HEK293 (cell line): ENCODE measurements around the gene HOXA4.

Experiments
- CTCF ChIP-seq: fragments of 450-650 bp; formaldehyde crosslinking; IDR thresholded peaks from 2 replicates; pipeline ENCODE4 v1.5.1; 2016; ENCODE audit warnings: missing biosample characterization, missing genetic modification characterization
- GLI4 ChIP-seq: fragments of 450-650 bp; formaldehyde crosslinking; IDR thresholded peaks from 2 replicates; pipeline ENCODE4 v1.5.1; 2016; ENCODE audit warnings: missing biosample characterization, missing genetic modification characterization
- KLF16 ChIP-seq: fragments of 450-650 bp; formaldehyde crosslinking; IDR thresholded peaks from 2 replicates; pipeline ENCODE4 v1.5.1; 2017; ENCODE audit warnings: missing biosample characterization, missing genetic modification characterization
- PRDM1 ChIP-seq: fragments of 450-650 bp; formaldehyde crosslinking; IDR thresholded peaks from 2 replicates; pipeline ENCODE4; 2016; ENCODE audit warnings: missing biosample characterization, missing genetic modification characterization
- ZNF223 ChIP-seq: fragments of 450-650 bp; formaldehyde crosslinking; IDR thresholded peaks from 2 replicates; pipeline ENCODE4 v1.5.1; 2016; ENCODE audit warnings: missing biosample characterization, missing genetic modification characterization
- ZNF362 ChIP-seq: fragments of 450-650 bp; formaldehyde crosslinking; IDR thresholded peaks from 2 replicates; pipeline ENCODE4 v1.5.1; 2016; ENCODE audit warnings: missing biosample characterization, missing genetic modification characterization
- ZNF777 ChIP-seq: fragments of 450-650 bp; formaldehyde crosslinking; IDR thresholded peaks from 2 replicates; pipeline ENCODE4 v1.5.1; 2017; ENCODE audit warnings: missing biosample characterization, missing genetic modification characterization, borderline replicate concordance

DNA sequence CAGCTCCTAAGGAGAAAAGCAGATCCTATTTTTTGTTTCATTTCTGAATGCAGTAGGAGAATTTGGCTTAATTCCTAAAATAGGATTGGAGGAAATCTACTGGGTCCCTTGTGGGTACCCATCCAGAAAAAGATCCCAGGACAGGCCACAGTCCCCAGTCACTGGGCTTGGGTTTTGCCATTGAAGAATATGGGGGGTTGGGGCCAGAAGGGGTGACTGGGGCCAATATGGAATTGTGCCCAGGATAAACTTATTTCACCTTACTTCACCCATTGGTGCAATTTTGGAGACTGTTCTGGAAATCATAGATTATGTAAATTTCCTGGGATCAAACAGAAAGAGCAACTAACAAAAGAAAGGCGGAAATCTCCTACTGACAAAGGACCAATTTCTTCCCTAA, 7.9 kb upstream of the HOXA4 start:
- TF ChIP-seq ZNF777 (tag by site-specific recombination) (no peak), CTCF (tag by site-specific recombination) (no peak), PRDM1 (tag by site-specific recombination) (no peak), ZNF362 (tag by site-specific recombination) (no peak), ZNF223 (tag by site-specific recombination) (no peak), KLF16 (tag by site-specific recombination) (no peak), GLI4 (no peak)
